ENCODE data around the gene ASTN2. TPM values are rescaled to one million over a fixed set of nuclear protein-coding genes. Genes with fewer than 3 reads are reported as not detected.

Gene ASTN2
- total RNA-seq, 1 donor from 2014 or later = 42.2 TPM

DNA sequence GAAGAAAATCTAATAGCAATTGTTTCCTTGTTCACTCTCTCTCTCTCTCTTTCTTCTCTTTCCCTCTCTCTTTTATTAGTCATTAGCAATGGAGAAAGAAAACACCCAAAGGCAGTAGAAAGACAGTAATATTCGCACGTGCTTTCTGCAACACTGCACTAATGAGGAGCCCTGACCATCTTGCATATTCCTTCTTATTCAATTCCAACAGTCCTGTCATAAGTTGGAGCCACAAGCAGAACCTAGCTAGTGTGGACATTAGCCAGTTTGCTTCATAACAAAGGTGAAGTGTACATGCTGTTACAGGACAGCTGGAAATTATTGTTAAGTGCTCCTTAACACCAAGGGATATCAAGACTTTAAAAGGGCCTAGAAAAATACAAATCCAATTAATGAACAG, 664.3 kb downstream of the ASTN2 start:
- no peak for DNase-seq (ENCODE audit: low read depth)

DNA sequence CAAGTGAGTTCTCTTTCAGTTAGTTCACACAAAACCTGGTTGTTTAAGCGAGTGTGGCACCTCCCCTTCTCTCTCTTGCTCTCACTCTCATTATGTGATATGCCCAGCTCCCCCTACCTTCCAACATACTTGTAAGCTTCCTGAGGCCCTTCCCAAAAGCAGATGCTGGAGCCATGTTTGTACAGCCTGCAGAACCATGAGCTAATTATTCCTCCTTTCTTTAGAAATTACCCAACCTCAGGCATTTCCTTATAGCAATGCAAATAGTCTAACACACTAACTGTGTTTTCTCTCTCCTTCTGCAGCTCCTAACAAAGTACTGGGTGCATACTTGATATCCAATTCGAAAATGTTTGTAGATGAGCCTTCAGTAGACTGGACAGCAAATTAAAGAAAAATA, 665.1 kb downstream of the ASTN2 start:
- no peak for DNase-seq (ENCODE audit: low read depth)

DNA sequence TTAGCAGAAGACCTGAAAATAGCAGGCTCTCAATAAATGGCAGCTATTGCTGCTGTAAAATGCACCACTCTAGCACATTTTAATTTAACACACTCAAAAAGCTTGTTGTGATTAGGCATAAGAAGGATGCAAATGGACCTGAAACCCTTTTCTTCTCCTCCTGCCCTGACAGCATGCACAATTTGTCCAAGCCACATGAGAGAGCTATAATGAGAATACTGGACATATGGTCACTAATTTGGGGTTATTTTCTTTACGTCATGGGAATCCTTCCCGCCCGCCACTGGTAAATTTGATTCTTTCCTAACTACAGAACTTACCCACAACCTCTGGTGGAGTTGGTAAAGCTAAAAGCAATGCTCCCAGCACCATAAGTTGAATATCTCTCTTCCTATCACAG, 665.7 kb downstream of the ASTN2 start:
- no peak for DNase-seq (ENCODE audit: low read depth)

DNA sequence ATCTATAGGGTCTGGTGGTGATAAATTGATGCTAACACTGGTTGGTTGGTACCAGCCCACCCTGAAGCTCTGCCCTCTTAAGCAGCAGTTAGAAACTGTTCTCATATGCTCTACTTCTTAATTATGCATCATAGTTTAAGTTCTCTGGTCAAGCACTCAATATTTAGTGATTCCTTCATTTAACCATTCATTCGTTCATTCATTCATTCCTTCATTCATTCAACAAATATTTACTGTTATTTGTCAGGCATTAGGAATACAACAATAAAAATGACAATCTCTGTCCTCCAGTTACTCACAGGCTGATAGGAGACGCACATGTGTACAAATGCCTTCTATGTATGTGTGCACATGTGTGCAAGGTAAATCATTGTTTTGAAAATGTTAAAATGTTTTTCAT, 673.1 kb downstream of the ASTN2 start:
- DNase-seq (ENCODE audit: low read depth) = no peak

DNA sequence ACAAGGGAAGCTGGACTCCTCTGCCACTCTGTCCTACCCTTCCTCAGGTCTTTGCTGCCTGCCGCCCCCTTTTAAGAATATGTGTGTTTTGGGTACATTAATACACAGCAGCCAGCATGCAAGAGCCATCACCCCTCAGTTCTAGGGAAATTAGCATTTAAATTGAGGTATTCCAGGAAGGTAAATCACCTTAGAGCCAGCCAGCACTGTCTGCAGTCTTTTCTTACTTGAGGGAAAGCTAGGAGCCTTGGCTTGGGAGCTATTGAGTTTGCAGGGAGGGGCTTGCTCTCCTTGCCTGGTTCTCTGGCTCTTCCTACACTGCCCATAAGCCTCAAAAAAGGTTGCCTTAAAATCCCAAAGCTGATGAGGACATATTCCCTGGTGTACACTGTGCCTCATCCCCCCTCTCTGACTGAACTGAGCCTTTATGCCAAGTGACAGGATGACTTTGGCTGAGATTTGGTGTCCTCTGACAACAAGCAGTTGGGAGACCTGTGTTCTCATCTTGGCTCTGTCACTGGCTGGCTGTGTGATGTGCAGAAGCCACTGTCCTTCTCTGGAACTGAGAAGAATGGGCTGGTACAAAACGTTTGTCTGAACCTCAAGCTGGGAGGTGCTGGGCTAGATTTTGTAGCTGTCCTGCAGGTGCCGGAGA, 673.6 kb downstream of the ASTN2 start:
- no peak for DNase-seq (ENCODE audit: low read depth)

DNA sequence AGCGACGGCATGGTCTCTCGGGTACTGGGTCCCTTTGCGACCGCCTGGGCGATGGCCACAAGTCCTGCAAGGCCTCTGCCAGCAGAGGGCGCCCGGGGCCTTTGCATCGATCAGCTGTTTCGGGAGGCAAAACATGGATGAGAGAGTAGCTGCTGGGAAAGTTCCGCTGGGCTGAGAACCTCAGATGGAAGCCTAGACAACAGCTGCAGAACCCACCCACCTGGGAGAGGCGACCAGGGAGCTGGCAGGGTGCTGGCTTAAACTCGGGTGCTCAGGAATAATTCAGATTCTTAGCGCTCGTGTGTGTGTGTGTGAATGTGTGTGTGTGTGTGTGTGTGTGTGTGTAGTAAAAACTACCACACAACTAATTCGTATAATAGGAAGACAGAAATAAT, 677.7 kb downstream of the ASTN2 start:
- peak; percentile 62 for DNase-seq (ENCODE audit: low read depth)

DNA sequence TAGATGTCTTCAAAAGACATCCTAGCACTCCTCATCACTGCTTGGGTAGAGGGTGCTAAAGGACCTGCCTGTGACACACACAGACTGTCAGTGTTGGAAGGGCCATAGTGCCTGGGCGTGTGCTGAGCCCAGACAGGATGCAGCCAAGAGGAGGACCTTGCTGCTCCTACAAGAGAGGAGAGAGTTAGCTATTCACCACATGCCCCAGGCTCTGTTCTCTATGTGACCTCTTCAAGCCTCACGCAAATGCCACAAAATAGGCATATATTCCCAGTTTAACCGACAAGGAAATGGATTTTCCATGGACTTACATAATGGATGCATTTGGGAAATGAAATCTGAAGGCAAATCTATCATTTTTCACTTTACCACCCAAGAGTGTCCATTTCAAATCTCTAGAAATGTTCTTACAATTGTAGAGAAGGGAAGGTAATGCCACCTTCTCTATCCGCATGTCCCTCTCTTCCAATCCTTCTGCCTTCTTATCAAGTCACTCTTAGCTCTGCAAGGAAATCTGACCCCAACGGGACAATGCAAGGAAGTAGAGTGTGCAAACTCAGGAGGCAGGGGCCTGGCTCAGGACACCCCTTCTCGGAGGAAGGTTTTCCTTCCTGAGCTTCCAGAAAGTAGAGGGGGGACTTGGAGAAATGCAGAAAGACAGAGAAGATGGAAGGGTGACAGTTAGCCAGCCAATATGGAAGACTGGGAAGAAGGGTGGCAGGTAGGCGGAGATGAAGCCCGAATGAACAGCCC, 678.3 kb downstream of the ASTN2 start:
- DNase-seq (ENCODE audit: low read depth) = no peak

DNA sequence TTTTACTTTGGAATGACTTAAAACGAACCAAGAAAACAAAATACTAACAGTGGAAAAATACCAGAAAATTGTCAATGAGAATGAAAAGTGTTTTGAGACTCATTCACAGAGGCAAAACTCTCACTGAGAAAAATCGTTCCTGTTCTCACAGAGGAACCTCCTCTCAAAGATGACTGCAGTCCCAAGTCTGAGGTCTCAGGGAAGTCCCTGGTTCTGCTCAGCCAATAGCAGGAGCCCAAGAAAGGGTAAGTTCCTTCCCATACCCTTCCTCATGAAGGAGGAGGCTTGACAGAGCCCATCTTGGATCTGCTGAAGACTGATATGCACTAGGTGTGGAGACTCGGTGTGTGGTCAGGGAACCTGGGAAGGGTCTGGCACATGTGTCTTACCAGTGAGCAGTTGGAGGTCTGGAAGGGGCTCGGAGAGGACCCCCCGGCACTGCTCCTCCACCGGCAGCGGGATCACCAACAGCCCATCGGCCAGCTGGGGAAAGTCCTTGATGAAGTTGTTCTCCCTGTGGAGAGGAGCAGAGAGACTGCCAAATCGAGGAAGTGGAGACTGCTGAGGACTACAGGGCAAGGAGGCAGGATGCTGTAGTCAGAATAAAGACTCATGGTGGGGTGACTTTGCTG, 681.7 kb downstream of the ASTN2 start:
- no peak for DNase-seq (ENCODE audit: low read depth)

DNA sequence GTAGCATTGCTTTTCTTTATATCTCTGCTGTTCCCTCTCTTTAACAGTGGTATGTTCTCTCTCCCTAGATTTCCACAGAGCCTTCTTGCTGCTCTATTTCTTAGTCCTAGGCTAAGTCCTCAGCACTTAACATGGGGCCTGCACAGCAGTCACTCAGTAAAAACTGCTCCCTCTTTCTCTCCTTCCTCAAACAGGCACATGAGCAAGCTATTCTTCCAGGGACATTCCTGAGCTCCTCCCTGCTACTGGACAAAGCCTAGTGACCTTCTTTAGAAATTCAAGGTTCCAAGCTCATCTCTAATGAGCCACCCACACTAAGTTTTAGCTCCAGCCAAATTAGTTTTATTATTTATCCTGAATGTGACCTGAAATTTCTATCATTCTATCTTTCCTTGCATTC, 688.3 kb downstream of the ASTN2 start:
- no peak for DNase-seq (ENCODE audit: low read depth)

DNA sequence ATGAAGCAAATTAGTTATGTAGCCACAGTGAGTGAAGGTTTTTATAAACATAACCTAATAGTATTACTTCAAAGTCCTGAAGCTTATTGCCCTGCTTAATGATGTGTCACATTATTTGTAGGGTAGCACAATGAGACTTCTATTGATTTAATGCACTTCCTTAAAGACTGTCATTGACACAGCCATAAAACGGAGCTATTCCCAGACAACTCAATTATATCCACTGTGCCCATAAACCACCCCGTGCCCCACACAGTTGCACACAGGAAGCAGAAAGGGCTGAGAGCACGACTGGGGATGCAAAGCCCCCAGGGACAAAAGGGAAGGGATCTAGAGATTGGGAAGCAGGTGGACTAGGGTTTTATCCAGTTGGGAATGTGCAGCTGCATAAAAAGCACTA, 690.7 kb downstream of the ASTN2 start:
- no peak for DNase-seq (ENCODE audit: low read depth)

DNA sequence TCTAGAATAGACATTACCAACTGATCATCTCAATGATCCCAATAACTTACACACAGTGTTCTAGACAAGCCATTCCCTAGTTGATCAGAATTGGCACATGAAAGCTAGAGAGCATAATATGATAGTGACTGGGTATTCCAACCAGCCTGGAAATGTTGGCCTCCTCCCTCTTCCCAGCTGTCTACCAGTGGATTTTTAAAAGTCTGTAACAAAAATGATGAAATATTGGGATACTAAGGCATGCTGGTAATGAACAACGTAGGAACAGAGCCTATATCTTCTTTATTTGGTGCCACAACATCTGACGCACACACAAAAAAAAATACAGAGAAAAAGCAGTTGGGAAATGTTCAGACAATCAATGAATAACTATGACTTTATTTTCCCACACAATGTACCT, 692.9 kb downstream of the ASTN2 start:
- DNase-seq (ENCODE audit: low read depth) = no peak

DNA sequence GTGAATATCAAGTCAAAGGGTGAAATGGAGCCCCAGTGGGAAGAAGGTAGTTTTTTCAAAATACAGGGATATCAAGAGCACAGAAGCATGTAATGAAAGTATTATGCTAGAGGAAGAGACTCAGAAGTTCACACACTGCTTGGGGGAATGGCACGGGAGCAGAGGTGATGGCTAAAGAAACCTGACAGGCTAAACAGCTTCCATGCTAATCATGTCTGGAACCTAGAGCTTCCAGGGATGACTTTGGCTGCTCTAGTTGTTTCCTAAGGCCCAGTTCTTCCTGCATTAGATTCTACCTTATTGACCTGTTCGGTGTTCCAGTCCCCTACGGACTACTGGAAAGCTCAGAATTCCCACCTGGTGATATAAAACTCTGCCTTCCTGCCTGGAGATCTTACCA, 693.4 kb downstream of the ASTN2 start:
- DNase-seq (ENCODE audit: low read depth) = no peak

DNA sequence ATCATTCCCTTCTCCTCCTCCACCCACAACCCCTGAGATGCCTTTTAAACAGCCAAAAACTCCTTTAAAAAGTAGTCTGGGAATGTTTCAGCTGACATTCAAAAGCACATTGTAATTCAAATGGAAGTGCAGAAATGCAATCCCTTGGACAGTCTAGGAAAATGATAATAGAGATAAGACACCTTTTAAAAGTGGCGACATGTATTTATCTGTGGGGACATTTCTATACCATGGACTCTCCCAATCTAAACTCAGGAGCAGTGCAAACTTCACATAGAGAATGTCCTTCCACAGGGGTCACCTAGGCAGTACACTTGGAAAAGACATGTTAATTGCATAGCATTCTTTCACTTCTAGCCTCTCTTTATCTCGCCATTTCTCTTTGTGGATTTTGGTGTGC, 694.7 kb downstream of the ASTN2 start:
- no peak for DNase-seq (ENCODE audit: low read depth)

DNA sequence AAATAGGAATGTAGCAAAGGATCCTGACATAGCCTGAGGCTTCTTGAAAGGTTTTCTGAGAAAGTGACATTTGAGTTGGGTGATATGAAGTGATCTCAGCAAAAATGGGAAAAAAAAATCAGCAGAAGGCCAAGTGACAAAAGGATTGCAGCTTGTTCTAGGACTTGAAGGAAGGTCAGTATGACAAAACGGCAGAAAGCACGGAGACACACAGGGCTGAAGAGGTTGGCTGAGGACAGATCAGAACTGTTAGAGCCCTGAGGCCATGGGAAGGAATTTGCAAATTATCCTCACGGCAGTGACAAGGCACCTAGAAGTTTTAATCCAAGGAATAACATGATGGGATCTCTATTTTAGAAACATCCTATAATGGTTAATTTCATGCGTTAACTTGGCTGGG, 696.7 kb downstream of the ASTN2 start:
- DNase-seq (ENCODE audit: low read depth) = no peak

DNA sequence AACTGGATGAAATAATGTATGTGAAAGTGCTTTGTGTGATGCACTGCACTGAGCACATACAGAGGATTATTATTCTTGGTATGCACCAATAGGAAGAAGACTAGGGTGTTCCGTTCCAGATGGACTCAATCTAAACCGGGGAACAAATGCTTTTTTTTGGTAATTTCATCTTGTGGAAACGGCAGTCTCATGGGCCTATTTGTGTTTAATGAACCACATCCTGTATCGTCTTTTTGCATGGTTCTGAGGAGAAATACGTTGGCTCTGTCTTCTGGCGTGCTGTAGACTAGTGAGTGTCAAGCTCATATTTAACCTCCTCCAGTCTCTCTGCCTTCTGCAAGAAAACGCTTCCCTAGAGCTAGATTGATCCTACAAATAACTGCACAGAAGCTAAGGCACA, 697.7 kb downstream of the ASTN2 start:
- DNase-seq (ENCODE audit: low read depth) = no peak

DNA sequence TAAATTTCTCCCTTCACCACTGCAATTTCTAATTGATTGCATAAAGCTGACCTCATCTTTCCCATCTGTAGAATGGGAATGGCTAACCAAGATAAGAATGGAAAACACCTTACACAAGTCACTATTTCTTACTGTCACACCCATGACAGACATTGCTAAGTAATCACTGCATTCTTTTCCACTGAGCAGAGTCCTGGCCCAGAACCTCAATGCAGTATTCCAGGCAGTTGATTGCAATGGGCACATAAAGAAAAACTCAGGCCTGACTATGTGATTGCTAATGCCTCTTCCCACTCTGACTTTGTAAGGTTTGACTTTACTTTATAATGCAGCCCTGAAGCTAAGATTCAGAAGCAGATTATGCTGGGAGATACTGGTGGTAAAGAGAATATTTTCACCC, 698.4 kb downstream of the ASTN2 start:
- DNase-seq (ENCODE audit: low read depth) = no peak

DNA sequence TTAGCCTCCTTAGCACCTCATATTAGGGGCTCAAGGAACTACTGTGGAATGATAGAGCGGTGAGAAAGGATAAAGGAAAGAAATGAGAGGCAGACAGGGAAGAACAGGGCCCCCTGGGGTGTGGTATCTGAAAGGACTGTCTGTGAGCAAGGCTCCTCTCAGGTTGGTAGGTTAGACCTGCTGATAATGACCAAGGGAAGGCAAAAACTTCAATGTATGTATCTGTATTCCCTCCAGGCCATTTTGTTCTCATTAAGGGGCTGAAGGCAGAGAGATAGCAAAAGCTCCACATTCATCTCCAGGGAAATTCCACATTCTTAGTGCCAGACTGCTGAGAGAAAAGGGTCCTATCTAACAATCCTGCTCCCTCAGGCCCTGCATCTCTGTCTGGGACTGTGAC, 699.1 kb downstream of the ASTN2 start:
- no peak for DNase-seq (ENCODE audit: low read depth)

DNA sequence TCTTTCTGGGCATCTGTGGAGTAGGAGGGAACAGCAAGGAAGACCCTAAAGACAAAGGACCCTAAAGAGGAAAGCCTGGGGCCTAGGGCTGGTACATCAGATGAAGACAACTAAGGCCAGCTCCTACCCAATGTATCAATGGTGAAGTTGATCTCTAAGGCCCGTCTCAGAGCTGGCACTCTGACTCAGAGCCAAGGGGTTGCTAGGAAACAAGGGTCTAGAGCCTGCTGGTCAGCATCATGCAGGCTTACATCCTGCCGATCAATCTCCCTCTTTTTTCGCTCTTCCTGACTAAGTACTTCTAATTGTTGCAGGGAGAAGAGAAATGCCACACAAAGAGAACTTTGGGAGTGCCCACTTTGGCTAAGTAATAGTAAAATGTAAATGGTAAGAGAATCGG, 701.6 kb downstream of the ASTN2 start:
- DNase-seq (ENCODE audit: low read depth) = no peak

DNA sequence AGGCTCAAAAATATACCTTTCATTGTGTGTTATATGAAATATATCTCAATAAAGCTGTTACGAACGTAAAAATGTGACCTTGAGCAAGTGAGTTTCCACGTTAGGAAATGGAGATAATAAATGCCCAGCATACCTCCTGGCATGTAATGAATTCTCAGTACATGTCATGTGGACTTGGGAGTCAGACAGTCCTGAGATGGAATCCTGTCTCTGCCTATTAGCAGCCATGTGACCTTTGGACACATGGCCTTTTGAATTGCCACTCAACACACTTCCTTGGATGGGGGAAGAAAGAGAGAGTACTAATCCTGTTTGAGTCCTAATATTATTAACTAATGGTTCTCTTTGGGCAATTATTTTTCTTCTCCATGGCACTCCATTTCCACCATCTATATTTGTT, 702.1 kb downstream of the ASTN2 start:
- no peak for DNase-seq (ENCODE audit: low read depth)

DNA sequence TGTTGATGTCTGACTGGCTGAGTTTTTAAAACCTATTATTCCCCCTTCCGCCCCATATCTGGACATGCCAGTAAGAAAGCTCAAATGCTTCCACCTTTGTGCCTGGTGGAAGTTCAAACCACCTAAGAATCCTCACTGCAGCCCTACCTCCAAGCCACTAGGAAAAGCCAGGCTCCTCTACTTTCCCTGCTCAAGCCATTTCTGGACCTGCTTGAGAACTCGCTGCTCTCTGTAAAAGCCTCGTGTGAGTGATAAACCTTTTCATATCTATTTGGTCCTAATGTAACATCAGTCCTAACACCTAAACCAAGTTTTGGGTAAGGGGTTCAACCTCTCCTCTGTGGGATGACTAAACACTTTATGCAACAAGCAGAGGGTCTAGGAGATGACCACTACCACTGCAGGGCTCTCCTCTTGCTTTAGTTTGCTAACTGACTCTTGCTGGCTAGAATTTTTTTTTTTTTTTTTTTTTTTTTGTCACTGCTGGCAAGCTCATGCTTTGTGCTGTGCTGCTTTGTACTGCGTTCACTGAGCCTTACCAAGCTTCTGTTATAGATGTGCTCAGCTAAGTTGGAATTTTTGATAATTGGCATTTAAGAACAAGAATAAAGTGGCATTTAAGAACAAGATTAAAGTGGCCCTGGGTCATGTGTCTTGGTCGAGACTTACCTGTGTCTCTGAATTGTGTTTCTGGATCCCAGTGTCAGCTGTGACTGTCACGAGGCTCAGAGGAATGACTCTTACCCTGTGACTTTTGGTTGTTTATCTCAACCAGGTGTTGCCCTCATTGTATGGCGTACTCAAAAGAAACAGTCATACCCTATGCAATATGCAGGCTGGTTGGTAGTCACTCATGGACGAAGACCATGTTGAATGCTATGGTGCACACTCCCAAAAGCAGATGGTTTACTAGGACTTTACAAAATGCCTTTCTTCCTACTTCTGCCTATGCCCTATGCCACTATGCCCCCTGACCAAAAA, 708.3 kb downstream of the ASTN2 start:
- no peak for DNase-seq (ENCODE audit: low read depth)

DNA sequence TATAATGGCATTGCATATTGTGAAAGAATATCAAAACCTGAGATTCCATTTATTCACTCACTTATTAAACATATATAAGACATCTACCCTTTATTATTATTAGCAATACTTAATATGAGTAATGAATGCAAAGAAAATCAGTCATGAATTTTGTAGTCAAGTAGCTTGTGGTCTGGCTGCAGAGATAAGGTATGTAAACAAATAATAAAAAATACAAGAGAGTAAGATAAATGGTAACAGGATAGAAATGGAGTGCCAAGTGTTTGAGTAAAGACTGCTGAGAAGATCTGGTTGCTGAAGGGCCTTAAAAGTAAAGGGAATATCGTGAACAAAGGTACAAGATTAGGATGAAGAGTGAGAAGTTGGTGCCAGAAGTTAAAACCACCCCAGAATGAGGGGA, 709.3 kb downstream of the ASTN2 start:
- no peak for DNase-seq (ENCODE audit: low read depth)

DNA sequence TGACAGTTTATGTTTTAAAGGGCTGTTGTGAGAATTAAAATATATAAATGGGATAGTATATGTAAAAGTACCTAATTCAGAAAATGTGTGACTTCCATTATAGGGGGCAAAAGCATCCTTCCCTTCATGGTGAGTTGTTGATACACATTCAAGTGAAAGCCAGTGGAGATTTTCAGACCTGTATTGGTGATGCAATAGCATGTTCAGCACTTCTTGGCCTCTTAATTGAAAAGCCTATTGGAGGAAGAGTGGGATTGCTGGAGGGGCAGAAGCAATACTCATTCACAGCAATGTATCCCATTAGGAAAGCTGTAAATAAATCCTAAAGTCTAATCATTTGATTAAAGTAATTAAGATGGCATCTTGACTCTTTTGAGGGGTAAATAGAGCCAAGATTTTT, 710.4 kb downstream of the ASTN2 start:
- DNase-seq (ENCODE audit: low read depth) = no peak

All from renal cortical epithelial cell (primary cell).